8988T (cell line): ENCODE results near the gene USP7.

Experiments used
- DNase-seq: peaks from one replicate; pipeline ENCODE4 v3.0.0; 2011

Gene USP7

DNA sequence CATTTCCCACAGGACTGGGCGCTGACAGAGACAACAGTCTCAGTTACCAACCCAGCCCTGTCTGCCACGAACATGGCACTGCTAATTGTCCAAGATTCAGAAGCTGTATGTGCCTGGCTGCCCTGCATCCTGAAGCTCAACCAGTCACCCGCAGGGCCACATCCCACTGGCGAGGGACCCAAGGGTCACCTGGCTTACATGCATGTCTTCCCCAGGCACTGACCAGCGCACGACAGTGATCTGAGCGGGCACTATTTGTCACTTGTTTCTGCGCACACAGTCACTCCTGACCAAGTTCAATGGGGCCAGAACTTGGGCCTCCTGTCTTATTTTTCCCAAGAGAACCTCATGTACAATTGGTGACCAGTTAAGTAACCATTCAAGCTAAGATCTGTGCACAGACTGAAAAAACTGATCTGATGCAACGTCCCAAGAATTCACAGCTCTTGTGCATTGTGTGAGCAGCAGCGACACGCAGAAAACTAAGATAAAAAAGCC is 13.1 kb downstream of the USP7 start:
- DNase-seq: no peak

DNA sequence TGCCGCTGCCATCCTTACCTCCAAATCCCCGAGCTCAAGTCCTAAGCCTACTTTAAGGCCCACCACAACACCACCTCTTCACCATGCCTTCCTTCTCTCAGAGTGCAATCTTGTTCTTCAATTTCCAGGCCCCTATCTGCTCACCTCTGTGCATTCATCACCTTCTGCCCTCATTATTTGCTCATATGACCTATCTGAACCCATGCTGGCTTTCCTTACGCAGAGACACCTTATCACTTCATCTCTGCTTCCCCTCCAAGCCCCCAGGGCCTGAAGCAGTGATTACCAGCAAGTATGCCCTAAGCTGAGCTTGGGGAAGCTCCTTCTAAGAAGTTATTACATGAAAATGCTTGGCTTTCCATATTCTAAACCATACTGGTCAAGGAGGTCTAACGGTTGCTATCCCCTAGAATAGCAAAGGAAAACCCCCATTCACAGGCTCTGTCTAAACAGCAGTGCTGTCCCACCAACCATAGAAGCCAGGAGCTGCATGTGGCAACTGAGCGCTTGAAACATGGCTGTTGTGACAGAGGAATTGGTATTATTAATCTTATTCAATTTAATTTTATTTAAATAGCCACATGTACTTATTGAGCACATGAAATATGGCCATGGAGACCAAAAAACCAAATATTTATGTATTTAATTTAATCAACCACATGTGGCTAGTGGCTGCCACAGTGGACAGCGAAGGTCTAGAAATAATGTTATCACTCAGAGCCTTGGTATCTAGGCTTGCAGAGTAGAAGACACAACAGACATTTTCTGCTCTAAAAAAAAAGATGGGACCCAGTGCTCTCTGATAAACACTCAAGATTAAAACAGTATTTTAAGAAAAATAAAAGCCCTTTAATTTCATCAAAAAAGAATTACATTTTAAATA is 13.9 kb downstream of the USP7 start:
- DNase-seq: no peak

DNA sequence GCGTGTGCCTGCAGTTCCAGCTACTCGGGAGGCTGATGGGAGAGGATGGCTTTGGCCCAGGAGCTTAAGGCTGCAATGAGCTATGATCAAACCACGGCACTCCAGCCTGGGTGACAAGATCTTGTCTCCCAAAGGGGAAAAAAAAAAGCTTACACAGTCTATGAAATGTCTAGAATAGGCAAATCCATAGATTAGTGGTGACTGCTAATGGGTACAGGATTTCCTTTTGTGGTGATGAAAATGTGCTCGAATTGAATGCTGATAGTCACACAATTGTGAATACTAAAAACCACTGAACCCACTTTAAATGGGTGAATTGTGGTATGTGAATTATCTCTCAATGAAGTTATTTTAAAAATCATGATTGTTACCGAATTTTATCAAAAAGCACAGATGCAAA is 14.9 kb downstream of the USP7 start:
- DNase-seq: no peak

DNA sequence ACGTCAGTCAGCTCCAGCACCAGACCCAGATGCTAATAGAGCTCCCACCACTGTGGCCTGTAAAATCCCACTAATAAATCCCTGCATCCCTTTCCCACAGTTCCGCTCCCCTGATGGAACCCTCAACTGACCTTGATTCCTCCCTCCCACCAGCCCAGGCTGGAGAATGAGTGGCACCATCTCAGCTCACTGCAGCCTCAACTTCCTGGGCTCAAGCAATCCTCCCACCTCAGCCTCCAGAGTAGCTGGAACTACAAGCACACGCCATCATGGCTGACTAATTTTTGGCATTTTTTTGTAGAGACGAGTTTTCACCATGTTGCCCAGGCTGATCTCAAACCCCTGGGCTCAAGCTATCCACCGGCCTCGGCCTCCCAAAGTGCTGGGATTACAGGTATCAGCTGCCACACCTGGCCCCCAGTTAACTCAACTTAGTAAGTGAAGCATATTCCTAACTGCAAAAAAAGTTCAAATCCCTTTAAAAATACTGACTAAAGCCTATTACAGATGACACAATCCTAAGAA is 15.6 kb downstream of the USP7 start:
- DNase-seq: no peak

DNA sequence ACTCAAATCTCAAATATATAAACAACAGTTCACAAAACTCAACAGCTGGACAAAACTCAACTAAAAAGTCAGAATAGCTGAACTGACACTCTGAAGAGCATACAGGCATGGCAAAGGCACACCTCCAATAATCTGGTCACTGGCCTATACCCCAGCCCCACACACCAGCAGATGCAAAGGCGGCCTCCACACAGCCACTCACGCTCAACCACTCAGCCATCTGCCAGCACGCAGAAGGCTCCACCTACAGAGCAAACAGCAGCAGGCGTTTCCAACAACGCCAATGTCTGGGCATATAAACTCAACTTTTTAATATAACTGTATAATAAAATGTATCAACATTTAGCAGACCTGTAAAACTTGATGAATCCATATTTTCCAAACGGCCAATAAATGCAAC is 17.2 kb downstream of the USP7 start:
- no peak for DNase-seq

DNA sequence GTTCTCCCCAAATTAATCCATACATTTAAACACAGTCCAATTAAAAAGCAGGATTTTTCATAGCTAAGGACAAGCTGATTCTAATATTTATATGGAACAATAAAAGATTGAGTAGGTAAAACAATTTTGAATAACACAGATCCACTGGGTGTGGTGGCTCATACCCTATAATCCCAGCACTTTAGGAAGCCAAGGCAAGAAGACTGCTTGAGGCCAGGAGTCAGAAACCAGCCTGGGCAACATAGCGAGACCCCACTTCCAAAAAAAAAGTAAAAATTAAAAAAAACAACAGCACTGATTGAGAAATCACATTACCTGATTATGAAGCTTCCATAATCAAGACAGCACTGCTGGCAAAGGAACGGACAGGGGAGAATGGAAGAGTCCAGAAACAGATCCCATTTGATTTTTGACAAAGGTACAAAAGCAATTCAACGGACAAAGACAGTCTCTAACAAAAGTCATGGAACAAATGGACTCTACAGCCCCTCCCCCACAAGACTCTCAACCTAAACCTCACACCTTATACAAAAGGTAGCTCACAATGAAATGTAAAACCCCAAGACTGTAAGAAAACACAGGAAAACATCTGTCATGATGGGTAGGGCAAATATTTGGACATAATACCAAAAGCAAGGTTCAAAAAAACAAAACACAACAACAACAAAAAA is 17.9 kb downstream of the USP7 start:
- DNase-seq: no peak

DNA sequence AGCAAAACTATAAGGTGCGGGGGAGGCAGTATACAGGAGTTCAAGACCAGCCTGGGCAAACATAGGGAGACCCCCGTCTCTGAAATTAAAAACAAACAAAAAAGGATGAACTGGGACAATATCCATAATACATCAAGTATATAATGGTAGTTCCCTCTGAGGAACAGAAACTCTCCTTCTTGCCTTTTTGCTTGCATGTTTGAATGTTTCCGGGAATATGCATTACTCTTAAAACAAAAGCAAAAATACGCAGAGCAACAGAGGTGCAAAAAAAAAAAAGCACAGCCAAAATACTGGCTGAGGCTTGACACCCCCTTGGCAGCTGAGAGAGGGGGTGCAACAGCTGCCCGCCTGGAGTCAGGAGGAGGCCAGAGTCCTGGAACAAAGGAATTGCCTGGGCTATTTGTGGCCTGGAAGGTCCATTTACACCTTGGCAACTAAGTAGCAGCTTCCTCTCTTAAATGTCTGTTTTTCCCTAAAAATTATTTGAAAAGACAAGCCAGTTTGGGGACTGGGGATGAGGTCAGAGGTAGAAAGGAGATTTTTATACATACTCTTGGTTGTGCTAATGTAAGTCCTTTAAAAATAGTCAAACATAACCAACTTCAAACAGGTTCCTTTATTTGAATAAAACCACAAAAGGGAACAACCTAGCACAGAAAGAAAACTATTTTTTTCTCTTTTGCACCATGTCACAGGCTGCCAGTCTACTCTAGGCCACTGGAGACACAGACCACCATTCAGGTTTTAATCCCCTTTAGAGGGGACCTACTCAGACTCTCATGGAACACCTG is 19.5 kb downstream of the USP7 start:
- DNase-seq: no peak

DNA sequence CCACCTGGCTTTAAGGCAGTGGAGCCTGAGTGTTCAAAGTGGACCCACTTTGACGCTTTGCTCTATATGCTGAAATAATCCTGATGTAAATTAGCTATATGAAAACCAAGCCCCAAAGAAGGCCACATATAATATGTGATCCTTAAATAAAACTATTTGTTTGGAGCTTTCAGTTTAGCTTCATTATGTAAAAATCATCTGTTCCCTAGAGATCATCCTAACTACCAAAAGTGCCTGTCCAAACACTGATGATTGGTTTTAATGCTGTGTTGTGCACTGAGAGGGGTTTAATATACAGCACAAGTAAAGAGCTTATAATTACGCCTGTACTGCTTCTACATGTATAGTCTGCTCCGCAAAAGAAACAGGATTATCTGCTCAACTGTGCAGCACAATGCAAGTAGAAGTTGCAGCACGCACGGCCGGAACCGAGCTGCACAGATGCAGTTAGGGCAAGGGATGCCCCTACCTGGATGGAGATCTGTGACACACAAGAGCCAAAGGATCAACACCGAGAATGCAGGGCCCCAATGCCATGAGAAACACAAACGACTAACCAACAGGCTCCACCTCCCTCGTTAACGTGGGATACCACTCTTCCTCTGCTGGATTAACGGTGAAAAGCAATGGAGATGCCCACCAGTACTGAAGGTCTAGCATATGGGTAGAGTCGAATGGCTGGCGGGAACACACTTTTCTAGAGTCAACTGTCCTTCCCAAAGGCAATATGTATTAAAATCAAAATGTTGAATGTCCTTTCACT is 20.5 kb downstream of the USP7 start:
- no peak for DNase-seq

DNA sequence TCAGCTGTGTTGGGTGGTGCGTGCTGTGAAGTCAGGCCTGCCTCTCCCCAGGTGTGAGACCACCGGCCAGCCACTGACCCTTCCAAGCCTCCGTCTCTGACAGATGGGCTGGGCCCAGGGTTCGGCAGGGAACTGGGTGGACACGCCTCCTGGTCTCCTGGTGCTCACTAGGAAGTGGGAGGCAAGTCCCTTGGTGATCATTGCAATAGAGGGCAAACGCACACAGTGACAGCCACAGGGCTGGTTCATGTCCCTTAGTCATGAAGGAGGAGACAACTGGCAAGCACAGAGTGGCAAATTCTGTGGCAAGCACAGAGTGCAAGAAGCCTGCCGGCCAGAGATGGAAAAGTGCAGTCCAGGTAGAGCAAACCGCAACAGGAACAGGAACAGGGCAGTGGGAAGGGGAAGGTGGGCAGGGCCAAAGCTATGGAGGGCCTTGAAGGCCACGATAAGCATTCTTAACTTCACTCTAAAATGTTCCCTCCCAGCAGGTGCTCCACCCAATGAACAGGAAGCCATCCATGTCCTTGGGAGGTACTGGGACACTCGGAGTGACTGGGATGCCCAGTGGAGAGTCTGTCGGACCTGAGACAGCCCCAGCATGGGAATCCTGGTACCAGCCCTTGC is 21.9 kb downstream of the USP7 start:
- DNase-seq: no peak

DNA sequence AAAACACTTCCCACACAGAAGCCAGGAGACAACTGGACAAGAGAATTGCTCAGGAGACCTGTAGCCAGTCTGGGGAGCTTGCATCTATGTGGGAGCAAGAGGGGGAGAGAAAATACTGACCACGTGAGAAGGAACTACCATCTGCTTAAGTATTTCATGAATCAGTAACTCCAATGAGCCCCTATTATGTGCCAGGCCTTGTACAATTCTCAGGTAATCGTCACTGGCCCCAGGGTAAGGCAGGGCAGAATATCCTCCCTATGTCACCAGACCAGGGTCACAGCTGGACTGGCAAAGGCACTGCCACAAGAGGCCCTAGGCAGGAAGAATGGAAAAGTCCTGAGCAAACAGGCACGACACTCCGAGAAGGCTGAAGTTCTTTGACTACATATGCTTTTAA is 25.9 kb downstream of the USP7 start:
- no peak for DNase-seq

DNA sequence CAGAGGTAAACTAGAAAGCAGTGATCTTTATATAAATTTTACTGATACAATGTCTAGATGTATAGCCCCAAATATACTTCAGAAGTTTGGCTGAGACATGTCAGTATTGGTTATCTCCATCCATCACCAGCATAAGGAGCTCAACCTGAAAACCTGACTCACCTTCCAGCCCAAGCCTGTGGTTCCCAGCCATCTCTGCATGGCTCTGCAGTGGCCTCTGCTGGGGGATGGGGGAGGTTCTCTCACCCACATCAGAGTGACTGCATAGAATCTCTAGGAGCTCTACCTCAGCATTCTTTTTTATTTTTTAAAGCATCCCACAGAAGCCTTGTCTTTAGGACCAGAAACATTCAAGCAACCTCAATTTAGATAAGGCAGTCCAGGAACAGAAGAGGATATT is 27.3 kb downstream of the USP7 start:
- DNase-seq: no peak

DNA sequence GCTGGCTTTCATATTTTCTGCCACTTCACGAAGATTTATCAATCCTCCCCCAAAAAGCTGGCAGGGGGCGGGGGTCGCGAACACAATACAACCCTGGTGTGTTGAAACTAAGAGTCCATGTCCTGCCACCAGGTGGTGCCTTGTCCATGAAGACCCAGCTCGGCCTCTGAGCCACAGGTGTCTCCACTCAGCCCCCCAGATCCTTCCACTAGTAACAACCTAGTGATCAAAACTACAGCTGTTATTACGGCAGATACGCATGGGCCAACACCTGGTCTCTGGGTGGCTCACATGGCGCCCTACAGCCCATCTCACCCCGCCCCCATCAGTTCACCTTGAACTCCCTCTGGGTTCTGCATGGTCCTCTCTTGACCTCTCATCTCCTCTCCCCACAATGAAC is 27.7 kb downstream of the USP7 start:
- DNase-seq: no peak

DNA sequence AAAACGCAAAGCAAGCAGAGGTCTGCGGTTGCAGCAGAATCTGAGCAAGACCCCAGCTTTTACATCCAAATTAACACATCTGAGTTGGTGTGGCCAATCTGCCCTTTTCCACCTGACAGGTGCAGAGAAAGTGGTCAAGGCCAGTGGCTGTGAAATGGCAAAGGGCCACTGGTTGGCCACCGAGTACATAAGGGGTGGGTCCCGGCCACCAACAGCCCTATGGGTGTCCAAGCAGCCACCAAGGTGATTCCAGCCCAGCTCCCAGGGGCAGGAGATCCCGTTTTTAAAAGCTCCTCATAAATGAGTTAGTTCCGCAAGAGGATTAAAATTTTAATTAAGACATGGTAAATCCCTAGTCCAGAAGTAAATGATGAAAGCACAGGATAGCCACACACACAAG is 29.1 kb downstream of the USP7 start:
- no peak for DNase-seq

DNA sequence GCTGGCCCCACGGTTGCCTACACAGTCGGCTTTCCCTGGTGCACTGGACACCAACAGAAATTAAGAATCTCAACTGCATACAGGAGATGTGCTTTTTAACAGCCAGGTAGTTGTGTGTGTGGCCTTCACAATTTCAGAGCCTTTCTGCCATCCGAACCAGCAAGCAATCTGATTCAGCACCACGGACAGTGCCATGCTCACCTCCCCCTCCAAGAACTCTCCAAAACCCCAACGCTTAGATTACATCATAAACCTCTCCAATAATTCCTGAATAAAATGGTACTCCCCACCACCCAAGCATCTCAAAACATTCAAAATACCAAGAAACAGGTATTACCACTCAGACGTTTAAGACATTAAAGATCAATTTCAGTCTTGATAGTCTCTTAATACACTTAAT is 31.8 kb downstream of the USP7 start:
- DNase-seq: no peak

DNA sequence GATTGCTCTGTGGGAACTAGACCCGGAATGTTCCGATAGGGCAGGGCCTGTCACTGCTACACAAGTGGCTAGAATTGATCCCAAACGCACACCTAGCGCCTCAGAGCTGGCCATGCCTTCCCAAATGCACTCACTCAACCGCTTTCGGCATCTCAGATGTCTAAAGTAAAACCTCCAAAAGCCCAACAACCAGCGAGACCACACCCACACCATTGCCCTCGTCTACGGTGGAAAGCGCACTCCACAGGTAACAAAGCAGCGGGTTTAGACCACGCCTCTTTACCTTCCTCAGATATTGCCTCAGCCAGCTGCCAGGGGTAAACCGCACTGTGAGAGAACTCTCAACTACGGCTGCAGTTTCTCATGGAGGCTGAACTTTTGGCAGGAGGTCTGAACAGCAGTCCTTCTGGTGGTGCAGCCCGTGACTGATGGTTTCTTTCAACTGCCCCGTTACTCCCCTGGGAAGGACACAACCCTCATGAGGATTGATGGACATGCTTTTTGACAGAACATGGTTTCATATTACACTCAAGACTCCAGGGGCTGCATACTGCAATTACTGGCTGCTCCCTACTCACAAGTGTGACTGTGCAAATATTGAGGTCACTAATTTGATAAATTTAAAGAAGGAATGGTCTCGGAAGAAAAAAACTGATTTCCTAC is 34.5 kb downstream of the USP7 start:
- DNase-seq: no peak

DNA sequence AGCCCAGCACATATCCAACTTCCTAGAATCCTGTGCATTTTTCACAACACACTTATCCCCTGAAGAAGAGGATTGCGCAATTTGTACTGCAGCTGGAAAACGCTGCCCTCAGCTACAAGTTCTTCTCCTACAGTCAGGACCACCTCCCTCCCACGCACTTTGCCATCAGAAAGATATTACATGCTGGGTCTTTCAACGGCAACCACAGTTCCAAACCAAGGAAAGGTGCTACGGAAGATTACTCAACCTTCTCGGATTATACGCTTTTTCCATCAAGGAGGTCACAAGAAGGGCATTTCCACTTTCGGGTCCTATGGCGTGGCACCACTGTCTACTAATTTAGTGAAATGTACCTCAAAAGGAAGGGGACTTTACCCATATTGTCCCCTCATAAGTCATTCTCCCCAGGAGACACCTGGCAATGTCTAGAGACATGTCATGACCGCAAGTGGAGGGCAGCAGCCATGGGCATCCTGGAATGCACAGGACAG is 35.2 kb downstream of the USP7 start:
- DNase-seq: no peak

DNA sequence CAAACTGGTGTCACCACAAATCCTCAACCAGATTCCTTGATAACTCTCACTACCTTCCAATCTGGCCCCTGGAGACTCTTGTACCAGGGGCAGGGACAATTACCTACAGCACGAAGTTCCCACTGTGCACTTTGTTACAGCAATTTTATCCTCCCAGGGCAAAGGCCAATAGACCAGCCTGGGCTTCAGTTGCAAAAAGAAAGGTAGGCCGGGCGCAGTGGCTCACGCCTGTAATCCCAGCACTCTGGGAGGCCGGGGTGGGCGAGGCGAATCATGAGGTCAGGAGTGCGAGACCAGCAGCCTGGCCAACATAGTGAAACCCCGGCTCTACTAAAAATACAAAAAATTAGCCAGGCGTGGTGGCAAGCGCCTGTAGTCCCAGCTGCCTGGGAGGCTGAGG is 36.9 kb downstream of the USP7 start:
- no peak for DNase-seq

DNA sequence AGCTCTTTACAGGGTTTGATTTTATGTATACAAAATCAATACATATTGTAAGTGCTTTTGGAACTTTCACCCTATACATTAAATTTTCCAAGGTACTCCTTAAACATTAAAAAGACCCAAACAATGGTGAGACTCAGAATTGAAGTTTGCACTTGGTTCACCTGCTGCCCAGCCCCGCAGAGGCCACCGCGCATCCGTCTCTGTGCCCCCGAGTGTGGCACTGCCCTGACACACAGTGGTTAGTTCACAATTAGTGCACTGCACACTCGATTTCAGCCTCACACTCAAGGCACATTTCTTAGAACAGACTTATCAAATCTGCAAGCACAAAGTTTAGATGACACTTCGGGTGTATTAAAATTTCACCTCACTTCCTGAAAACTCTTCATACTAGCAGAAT is 38.3 kb downstream of the USP7 start:
- no peak for DNase-seq

DNA sequence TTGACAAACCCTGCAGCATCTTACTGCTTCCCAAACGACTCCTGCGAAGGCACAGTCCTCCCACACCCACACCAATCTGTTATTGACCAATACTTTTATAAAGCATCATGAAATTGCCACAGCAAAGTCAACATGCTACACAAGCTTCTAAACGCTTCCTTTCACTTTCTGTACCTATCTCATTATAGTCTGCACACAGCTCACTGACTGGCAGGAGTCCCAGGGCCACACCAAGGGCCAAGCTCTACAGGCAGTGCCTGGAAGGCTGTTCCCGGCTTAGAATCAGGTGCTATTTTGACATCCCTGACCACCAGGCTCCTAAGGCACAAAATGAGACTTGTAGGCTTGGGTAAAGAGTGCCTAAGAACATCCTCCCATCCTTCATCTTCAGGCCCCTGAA is 39.5 kb downstream of the USP7 start:
- no peak for DNase-seq

DNA sequence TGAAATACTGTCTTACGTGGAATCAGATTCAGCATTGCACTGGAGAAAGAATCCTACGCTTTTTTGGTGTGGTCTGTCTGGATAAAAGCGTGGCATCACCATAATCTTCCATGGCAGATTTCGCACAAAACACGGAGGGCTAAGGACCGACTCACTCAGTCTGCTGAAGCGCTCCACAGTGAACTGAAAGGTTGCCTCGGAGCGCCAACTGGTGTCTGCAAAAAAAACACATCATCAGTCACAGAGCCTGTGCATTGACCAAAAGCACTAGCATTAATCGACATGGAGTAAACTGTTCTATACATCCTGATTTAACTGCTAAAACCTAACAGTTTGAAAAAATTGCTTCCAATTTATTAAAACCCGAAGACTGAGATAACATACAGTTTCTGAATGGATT is 40.5 kb downstream of the USP7 start:
- no peak for DNase-seq

DNA sequence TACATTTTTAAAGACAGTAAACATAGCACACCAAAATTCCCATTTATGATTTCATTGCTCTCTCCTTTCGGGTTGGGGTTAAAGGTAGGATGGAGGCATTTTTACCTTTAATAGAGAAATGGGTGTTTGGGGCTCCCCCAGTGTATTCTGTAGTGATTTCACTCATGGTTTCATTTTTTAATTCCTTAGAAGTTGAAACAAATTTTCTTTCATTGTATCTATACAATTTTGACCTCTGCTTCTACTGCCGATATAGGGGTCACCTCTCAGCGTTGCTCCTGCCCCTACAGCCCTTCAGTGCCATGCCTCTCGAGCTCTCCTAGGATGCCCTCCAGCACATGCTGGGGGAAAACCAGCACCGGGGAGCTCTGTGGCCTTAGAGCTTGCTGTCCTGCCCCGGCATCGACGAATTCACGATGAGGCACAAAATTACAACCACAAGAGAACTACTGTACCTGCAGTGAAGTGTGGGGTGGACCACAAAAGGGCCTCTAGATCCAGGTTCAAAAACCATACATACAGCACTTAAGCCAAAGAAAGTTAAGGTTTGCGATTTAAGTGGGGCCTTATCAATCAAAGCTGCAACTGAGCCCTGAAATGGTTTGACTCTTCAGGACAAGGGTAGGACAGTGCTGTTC is 42.2 kb downstream of the USP7 start:
- DNase-seq: no peak
